Ureter (tissue), 1 donor: ENCODE data around the gene RAD51B. TPM values are rescaled to one million over a fixed set of nuclear protein-coding genes. Genes with fewer than 3 reads are reported as not detected.
"Not testable (repeated sequence)": the region's sequence is repeated elsewhere in the genome, so short reads cannot be mapped to it uniquely, and the experiment has no call there.

Experiments used
- DNase-seq: peaks from one replicate; pipeline ENCODE4 v3.0.0-alpha.2; 2020; ENCODE audit warnings: low spot score
- total RNA-seq: library from RNA; stranded (reverse); gene quantifications from one replicate; pipeline ENCODE4 v1.2.4, GENCODE V29; 2023
- donor health status: DM: yes; HTN: yes; CAD: no.

The RAD51B gene
- total RNA-seq, 1 donor from 2014 or later: 36.6 TPM

GRCh38 chr14:68405961-68406360, 586.4 kb downstream of the RAD51B start:
- no peak for DNase-seq

- DNase-seq: no peak
These were observed 587.7 kb downstream of the RAD51B start for GRCh38 chr14:68407285-68407684.

- no peak for DNase-seq
These were observed 588.2 kb downstream of the RAD51B start for GRCh38 chr14:68407825-68408224.

GRCh38 chr14:68408680-68409079, 589.1 kb downstream of the RAD51B start:
- DNase-seq: no peak

- DNase-seq: no peak
These were observed 589.8 kb downstream of the RAD51B start for GRCh38 chr14:68409387-68409786.

- no peak for DNase-seq
These were observed 593.2 kb downstream of the RAD51B start for GRCh38 chr14:68412505-68413465.

- no peak for DNase-seq
These were observed 593.9 kb downstream of the RAD51B start for GRCh38 chr14:68413509-68413908.

- DNase-seq: no peak
These were observed 594.5 kb downstream of the RAD51B start for GRCh38 chr14:68414121-68414520.

- no peak for DNase-seq
These were observed 596.6 kb downstream of the RAD51B start for GRCh38 chr14:68416171-68416570.

GRCh38 chr14:68417009-68417650, 597.6 kb downstream of the RAD51B start:
- DNase-seq: no peak

GRCh38 chr14:68418174-68419118, 598.9 kb downstream of the RAD51B start:
- DNase-seq: no peak

GRCh38 chr14:68420350-68420749, 600.8 kb downstream of the RAD51B start:
- DNase-seq: no peak

- DNase-seq: no peak
These were observed 601.5 kb downstream of the RAD51B start for GRCh38 chr14:68421116-68421515.

GRCh38 chr14:68423686-68424085, 604.1 kb downstream of the RAD51B start:
- no peak for DNase-seq

- no peak for DNase-seq
These were observed 605.0 kb downstream of the RAD51B start for GRCh38 chr14:68424443-68425172.

GRCh38 chr14:68426661-68427549, 607.3 kb downstream of the RAD51B start:
- DNase-seq: no peak

- DNase-seq: no peak
These were observed 607.9 kb downstream of the RAD51B start for GRCh38 chr14:68427550-68427890.

GRCh38 chr14:68428900-68429299, 609.3 kb downstream of the RAD51B start:
- not testable (repeated sequence) for DNase-seq

- not testable (repeated sequence) for DNase-seq
These were observed 614.6 kb downstream of the RAD51B start for GRCh38 chr14:68434173-68434572.

- DNase-seq: not testable (repeated sequence)
These were observed 616.1 kb downstream of the RAD51B start for GRCh38 chr14:68435631-68436030.
